GM12872 (cell line): Measurements from ENCODE around the gene PKHD1.
A peak's percentile ranks its signal among the peaks of the same experiment; 100 is the strongest.

ENCODE experiments used
- CTCF ChIP-seq: IDR thresholded peaks from 3 replicates; pipeline ENCODE4 v1.5.1; 2011; ENCODE audit warnings: low read depth, mild to moderate bottlenecking, low read length, moderate library complexity; ENCODE audit not compliant: insufficient read depth

The PKHD1 gene

GRCh38 chr6:52061481-52061880, 25.9 kb downstream of the PKHD1 start:
- no peak for TF ChIP-seq CTCF

DNA sequence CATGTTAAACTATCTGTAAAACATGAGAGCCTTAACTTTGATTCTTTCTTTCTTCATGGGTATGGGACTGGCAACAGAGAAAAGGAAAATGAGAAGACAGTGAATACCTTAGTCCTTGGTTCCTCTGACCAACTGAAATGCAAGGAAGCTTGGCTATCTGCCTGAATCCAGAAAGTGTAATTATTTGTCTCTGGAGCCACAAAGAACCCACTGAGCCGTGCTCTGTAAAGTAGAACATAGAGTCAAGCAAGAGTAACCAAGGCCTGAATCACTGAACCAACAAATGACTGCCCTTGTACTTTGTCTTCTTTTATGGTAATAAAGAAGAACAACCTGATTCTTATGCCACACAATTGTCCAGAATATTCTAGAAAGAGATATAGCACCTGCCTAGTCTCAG, 27.6 kb downstream of the PKHD1 start:
- no peak for TF ChIP-seq CTCF

DNA sequence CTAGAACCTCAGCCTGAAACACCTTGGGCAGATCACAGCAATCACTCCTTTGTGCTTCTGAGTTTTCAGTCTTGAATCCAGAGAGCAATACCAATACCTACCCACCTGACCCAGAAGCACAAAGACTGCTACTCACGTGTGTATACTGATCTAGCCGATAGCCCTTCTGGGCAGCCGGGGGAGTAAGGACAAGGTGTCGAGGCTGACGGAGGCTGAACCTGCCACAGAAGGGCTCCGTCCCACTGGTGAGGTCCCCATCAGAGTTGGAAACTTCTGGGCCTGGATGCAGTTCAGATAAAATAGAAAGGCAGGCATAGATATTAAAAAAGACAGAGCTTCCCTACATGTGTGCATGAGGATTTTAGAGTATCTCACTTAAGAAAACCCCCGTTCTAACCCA, 32.0 kb downstream of the PKHD1 start:
- TF ChIP-seq CTCF = no peak

DNA sequence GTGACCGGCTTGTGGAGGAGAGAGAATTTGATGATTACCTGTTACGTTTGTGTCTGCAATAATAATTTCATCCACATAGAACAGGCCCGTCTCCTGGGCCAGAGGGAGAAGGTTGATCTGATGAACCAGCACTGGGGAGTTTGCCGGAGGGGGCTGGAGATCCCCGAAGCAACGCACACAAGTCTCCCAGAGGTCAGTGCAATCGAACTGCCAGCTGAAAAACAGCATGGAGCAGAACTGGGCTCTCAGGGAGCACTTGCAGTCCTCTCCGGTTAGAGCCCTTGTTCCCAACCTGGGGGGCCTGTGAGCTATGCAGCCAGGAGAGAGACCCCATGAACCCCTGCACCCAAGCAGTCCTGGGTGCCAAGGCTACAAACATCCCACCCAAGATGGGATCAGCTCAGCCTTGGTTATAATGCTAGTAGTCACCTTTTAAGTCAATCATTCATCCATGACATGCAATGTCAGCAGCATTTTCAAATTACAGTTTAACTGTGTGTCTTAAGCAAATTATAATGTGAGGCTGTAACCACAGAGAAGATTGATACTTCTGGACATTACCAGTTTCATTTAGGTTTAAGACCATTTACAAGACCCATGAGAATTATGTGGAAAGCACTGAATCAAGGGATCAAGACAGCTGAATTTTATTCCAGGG, 34.2 kb downstream of the PKHD1 start:
- TF ChIP-seq CTCF = no peak

GRCh38 chr6:52050051-52050405, 37.4 kb downstream of the PKHD1 start:
- no peak for TF ChIP-seq CTCF

DNA sequence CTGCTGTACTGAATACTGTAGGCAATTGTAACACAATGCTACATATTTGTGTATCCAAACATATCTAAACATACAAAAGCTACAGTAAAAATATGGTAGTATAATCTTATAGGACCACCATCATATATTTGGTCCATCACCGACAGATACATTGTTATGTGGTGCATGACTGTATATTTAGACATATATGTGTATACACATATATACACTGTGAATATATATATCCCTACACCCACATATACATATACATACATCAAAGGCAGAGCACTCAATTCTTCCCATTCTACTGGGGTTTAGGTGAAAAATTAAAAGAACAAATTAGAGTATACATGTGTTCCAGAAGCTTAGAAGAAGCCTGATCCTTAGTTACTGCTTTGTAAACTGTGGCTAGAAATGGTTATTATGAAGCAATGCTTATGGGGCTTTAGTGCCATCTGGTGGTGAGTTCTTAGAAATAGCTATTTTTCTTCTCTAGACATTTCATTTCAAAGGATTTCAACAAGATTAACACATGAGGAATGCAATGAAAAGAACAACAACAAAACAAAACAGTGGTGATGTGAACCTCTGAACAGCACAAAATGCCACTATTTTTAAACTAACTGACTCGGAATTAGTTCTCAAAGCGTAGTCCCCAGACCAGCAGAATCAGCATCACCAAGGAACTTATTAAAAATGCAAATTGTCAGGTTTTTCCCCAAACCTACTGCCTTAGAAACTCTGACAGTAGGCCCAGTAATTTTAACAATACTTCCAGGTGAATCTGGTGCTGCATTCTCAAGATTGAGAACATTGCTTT, 38.0 kb downstream of the PKHD1 start:
- TF ChIP-seq CTCF = peak; percentile 70

DNA sequence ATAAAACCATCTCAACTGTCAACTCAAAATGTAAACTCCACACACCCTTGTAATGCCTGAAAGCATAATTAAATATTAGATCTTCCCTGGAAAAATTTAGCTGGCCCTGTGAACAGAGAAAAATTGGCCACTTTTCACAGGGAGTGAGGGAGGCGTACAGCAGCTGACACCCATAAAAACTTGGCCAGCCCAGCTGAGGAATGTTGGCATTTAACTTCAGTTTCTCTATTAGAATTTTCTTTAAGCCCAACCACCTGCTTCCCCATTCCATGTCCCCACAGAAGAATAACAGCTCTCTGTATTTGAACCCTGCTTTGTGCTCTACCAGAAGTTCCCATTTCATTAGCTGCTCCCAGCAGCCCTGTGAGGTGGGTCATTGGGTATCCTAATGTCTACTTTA, 41.0 kb downstream of the PKHD1 start:
- no peak for TF ChIP-seq CTCF
